ENCODE results near the gene PSMA5. TPM values are rescaled to one million over a fixed set of nuclear protein-coding genes. Genes with fewer than 3 reads are reported as not detected.

PSMA5 gene
- total RNA-seq, 1 experiment from 2014 or later, result 169 TPM

DNA sequence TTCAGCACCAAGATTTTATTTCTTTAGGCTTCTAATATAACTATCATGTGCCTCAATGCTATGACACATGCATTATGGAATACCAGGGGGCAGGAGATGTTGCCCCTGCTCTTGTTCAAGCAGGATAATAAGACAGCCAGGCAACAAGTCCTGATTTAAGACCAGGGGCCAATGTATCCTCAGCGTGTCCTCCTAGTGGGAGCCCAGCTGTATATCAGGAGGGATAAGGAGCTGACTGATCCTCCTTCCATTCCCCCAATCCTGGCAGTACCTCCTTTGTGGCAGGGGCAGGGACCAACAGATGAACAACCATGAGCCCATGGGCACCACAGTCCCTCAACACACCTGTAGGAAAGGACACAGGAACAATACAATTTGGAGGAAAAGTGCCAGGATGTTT is 57.8 kb downstream of the PSMA5 start:
- no peaks in the 10 kb centered on the region for H3K27me3 ChIP-seq (ENCODE audit: insufficient read depth, low read length)
- intact Hi-C loops (cut with micrococcal nuclease), result no loop called here
- ChIA-PET CTCF (no interaction called here), RAD21 (ENCODE audit: low non-redundant PET in 1 of 2, low total read pairs in 2 of 2, uncharacterized antibody in 2 of 2, unreplicated experiment in 2 of 2) (no interaction called here), POLR2A (no interaction called here)
- no peak overlapping the region for H2AFZ ChIP-seq (ENCODE audit: low read depth, low read length, poor library complexity, severe bottlenecking)
- no peaks in the 10 kb centered on the region for H4K20me1 ChIP-seq (ENCODE audit: insufficient read depth)
- no peak overlapping the region for H3K27ac ChIP-seq (ENCODE audit: low read depth, low read length)
- no peak overlapping the region for H3K4me2 ChIP-seq (ENCODE audit: low read length)
- BruUV-seq (replicated peaks), result no TSS peak
- DNase-seq (ENCODE audit: low read depth, low spot score) (no peak), ATAC-seq (peak; percentile 50)
- H3K4me3 ChIP-seq (replicated peaks in 1 of 2; ENCODE audit: low read depth in 1 of 2, low read length in 2 of 2), result no peak overlapping the region
- no peaks in the 10 kb centered on the region for H3K9me2 ChIP-seq (ENCODE audit: insufficient read depth)
- H3K79me2 ChIP-seq (ENCODE audit: insufficient read depth, low read length), result no peaks in the 10 kb centered on the region
- no peak overlapping the region for H3K9ac ChIP-seq (ENCODE audit: low read length)
- no peaks in the 10 kb centered on the region for H3K36me3 ChIP-seq (ENCODE audit: control insufficient read depth in 1 of 2, insufficient read depth in 2 of 2, low read length in 2 of 2)
- peaks cover 0 to 11% of the 10 kb centered on the region in 2 experiments; a peak in 2 of 4 replicates for H3K4me1 ChIP-seq (ENCODE audit: control insufficient read depth in 1 of 2, insufficient read depth in 2 of 2, low read length in 2 of 2)
- no peaks in the 10 kb centered on the region for H3K9me3 ChIP-seq (ENCODE audit: control insufficient read depth in 1 of 2, insufficient read depth in 1 of 2, low read depth in 1 of 2, low read length in 2 of 2)
- no peak for TF ChIP-seq SRF (IDR thresholded peaks at IDR 0.05; ENCODE audit: low read depth)
- TF ChIP-seq CEBPB (IDR thresholded peaks at IDR 0.05; ENCODE audit: low read depth), result no peak
- no peak for TF ChIP-seq SIN3A (IDR thresholded peaks at IDR 0.05; ENCODE audit: low read depth)
- no peak for TF ChIP-seq CBX3 (IDR thresholded peaks at IDR 0.05; ENCODE audit: low read depth)
- no peak for TF ChIP-seq ZFX (IDR thresholded peaks at IDR 0.05)
- no peak for TF ChIP-seq POLR2AphosphoS5 (IDR thresholded peaks at IDR 0.05; ENCODE audit: low read depth, low read length)
- TF ChIP-seq RAD21 (IDR thresholded peaks at IDR 0.05; ENCODE audit: low read depth), result no peak
- TF ChIP-seq POLR2A (IDR thresholded peaks at IDR 0.05; ENCODE audit: borderline replicate concordance, extremely low read depth, insufficient read depth, insufficient read length), result no peak
- TF ChIP-seq ZBTB33 (IDR thresholded peaks at IDR 0.05; ENCODE audit: extremely low read depth, insufficient replicate concordance, low read length), result no peak
- TF ChIP-seq, protein P1, sequence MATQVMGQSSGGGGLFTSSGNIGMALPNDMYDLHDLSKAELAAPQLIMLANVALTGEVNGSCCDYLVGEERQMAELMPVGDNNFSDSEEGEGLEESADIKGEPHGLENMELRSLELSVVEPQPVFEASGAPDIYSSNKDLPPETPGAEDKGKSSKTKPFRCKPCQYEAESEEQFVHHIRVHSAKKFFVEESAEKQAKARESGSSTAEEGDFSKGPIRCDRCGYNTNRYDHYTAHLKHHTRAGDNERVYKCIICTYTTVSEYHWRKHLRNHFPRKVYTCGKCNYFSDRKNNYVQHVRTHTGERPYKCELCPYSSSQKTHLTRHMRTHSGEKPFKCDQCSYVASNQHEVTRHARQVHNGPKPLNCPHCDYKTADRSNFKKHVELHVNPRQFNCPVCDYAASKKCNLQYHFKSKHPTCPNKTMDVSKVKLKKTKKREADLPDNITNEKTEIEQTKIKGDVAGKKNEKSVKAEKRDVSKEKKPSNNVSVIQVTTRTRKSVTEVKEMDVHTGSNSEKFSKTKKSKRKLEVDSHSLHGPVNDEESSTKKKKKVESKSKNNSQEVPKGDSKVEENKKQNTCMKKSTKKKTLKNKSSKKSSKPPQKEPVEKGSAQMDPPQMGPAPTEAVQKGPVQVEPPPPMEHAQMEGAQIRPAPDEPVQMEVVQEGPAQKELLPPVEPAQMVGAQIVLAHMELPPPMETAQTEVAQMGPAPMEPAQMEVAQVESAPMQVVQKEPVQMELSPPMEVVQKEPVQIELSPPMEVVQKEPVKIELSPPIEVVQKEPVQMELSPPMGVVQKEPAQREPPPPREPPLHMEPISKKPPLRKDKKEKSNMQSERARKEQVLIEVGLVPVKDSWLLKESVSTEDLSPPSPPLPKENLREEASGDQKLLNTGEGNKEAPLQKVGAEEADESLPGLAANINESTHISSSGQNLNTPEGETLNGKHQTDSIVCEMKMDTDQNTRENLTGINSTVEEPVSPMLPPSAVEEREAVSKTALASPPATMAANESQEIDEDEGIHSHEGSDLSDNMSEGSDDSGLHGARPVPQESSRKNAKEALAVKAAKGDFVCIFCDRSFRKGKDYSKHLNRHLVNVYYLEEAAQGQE (IDR thresholded peaks at IDR 0.05; ENCODE audit: low read depth), result no peak
- no peak for TF ChIP-seq ZNF274 (IDR thresholded peaks at IDR 0.05; ENCODE audit: low read depth, low read length)
- no peak for TF ChIP-seq JUND (IDR thresholded peaks at IDR 0.05)

Data from HCT116 (cell line).